Epidermal melanocyte (primary cell): ENCODE data around the gene DCHS2.
"Not testable (repeated sequence)": the region's sequence is repeated elsewhere in the genome, so short reads cannot be mapped to it uniquely, and the experiment has no call there.

Experiments used
- DNase-seq: peaks from one replicate; pipeline ENCODE4 v3.0.0; 2011; ENCODE audit warnings: low spot score; ENCODE audit not compliant: insufficient read length

The DCHS2 gene

DNA sequence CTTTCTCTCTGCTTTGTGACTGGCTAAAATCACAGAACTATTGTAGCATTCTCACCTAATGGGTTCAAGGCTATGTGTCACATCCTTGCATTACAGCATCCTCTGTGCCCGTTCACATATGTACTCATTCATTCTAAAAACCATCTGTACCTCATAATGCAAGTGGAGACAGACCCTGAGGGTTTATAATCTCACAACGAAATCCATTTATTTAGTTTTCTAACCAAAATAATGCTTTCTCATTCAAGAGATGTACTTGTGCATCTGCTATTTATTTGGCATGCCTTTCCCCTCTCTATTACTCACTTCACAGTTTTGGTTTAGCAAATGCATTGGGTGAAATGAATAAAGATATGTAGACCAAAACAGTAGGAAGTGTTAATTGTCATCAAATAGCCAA, 261.5 kb downstream of the DCHS2 start:
- DNase-seq, result no peak

DNA sequence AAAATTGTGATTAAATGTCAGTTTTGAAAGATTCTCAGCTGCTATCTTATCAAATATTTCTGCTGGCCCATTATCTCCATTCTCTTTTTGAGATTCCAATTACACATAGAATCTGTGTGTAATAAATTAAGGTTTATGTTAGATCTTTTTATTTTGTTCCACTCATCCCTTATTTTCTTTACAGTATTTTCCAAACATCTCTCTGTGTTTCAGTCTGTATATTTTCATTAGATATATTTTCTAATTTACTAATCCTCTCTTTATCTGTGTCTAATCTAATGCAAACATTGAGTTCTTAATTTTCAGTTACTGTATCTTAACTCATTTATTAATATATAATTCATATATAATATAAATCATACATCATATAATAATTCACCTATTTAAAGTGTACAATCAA, 268.7 kb downstream of the DCHS2 start:
- no peak for DNase-seq

DNA sequence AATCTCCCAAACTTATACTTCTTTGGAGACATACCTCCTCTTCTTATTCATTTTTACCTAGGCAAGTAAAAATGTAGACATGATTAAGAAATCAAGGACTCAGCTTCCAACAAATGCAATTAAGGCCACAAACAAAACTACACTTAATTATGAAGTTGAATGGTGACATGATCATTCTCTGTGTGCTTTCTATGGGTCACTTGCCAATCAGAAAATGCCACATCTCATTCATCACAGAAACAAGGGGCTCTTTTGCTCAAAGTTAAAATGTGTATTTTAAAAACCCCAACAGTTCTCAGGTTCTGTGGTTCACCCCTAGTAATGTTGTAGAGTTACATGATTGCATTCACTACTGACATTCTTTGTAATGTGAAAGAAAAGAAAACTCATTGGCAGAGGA, 273.5 kb downstream of the DCHS2 start:
- no peak for DNase-seq

DNA sequence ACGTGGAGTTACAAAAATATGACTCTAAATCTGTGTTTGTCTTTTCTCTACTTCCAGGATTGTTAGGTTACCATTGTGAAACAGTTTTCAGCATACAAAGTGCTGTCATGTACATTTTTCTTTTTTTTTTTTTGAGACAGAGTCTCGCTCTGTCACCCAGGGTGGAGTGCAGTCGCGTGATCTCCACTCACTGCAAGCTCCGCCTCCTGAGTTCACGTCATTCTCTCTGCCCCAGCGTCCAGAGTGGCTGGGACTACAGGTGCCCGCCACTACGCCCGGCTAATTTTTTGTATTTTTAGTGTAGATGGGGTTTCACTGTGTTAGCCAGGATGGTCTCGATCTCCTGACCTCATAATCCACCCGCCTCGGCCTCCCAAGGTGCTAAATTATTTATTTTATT, 274.2 kb downstream of the DCHS2 start:
- not testable (repeated sequence) for DNase-seq

DNA sequence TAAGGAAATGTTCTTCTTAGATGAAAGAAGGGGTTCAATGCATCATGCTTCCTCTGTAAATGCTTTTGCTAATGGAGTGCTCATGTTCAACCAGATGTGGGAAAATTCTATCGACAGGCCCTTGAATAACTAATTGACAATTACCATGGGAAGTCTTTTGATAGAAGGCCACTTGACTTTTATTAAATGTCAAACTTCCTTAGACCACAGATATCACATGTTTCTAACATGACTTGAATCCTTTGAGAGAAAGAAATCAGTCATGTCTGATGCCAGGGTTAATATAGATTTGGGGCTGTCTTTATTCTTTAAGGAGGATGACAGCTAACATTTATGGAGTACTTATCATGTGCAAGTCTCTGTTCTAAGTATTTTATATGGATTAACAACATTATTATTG, 280.1 kb downstream of the DCHS2 start:
- DNase-seq, result no peak

DNA sequence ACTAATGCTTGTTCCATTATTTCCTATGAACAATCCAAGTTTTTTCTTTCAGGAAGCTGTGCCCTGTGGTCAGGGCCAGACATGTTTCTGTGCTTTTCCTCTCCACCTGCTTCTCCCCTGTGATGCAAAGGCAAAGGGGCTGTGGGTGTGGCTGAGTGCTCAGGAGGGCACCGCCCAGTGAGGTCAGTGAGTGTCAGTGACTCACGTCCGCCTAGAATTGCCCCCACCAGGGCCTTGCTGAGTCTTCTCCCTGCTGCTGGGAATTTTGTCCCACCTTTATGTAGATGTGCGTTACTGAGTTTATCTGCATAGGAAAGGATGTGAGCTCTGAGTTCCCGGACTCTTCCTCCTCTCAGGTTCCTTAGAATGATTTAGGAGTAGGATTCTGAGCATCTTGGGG, 283.2 kb downstream of the DCHS2 start:
- DNase-seq, result no peak

DNA sequence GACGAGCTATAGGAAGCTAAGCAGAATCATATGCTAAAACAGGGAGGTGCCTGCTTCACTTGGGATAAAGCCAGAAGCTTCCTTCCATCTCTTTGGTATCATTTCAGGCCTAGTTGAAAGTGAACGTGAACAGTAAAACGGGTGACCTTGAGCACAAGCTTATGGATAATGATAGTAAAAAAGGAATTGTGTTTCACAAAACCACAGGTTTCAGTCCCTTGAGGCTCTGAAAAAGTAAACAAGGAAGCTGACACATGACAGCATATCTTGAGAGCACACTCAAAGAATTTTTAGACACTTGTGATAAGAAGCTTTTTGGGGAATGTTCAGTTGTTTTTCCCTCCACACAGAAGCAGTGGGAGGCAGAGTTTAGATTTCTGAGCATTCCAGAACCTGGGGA, 286.1 kb downstream of the DCHS2 start:
- no peak for DNase-seq

DNA sequence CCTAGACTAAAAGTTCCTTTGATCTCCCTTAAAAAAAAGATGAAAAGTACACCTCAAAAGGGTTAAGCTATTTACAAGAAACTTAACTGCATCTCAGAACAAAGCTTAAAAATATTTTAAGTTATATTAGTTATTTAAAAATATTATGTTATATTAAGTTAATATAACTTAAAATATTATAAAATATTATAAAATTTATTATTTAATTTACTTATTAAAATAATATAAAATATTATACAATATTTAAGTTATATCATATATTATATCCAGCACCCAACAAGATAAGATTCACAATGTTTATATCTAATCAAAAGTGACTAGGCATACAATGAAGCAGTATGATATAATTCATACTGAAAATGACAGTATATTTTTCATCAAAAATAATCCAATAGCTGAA, 296.9 kb downstream of the DCHS2 start:
- no peak for DNase-seq

DNA sequence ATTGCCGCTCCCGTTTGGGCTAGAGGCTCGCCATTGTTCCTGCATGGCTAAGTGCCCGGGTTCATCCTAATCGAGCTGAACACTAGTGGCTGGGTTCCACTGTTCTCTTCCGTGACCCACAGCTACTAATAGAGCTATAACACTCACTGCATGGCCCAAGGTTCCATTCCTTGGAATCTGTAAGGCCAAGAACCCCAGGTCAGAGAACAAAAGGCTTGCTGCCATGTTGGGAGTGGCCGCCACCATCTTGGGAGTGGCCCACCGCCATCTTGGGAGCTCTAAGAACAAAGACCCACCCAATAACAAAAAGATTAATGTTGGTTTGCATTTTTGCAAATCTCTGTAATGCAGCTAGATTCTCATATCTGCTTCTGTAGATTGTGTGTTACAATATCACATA, 299.0 kb downstream of the DCHS2 start:
- DNase-seq, result no peak

DNA sequence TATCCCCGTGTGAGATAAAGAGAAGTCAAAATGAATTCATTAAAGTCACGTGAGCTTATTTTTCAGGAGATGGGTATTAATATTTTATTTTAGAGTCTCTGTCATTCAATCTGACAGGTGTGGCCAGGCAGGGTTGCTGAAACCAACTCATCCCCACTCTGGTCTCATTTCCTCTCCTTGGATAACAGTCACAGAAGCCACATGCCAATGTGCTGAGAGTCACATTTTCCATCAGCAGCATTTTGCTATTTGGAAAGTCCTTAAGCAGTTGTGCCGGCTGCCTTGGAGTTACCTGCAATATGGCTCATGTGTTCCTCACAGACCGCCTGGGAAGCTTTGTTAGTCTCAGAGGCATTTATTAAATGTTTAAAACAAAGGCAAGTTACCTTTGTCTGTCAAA, 302.3 kb downstream of the DCHS2 start:
- DNase-seq, result no peak

DNA sequence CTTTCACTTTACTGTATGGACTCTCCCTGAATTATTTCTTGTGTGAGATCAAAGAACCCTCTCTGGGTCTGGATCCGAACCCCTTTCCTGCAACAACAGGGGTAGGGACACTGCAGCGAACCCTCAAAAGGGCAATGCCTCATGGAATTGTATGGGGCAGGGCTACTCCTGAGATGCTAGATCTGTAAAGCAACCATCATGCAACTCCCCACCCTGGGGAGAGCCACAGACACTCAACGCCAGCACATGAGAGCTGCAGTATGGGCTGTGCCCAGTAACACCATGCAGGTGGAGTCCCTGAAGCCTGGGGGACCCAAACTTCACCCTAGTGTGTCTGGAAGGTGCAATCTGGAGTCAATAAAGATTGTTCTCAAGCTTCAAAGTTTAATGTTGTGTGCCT, 304.7 kb downstream of the DCHS2 start:
- DNase-seq, result no peak

DNA sequence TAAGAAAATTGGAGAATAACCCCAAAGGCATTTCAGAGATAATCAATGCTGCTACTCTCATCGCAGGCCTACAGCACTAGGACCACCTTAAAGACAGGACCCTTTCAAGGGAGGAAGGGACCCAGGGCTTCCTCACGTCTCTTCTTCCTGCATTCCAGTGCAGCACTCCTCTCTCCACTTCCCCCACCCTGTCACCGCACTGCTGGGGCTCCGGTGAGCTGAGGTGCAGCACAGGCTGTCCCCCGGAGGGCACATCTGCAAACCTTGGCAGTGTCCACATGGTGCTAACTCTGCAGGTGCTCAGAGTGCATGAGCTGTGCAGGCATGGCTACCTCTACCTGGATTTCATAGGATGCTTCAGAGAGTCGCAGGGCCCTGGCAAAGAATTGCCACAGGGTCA, 305.6 kb downstream of the DCHS2 start:
- DNase-seq, result no peak

DNA sequence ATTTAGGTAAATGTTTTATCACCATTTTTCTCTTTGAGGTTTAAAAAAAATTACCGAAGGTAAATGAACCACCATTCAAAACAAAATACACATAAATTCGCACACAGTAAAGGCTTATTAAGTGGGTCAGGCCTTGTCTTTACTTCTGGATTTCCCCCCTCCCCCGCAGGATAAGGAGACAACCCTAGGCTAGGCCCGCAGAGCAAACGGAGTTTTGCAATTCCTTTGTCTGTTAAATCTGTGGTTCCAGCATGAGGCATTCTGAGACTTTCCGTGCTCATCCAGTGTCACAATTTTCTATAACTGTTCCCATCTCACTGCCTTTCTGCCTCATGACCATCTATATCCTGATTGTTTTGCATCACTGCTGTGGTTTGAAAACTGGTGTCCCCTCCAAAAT, 307.4 kb downstream of the DCHS2 start:
- no peak for DNase-seq

DNA sequence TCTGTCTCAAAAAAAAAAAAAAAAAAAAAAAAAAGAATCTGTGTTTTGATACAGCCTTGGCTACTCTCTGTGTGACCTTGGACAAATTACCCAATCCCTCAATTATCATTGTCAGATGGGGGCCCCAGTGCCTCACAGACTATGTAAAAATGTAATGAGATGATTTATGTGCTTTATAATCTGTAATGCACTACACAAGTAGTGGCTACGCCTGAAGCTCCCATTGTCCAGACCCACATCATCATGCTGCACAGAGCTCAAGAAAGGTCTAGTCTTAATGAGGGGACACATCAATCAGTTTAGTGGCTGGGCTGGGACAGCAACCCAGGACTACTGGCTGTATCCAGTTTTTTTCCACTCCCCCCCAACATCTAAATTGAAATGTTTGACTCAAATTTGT, 308.3 kb downstream of the DCHS2 start:
- no peak for DNase-seq
